Activated naive CD4-positive, alpha-beta T cell treated with anti-CD3 and anti-CD28 coated beads, Interleukin-2, amount 50 U/mL, for 24 hours (primary cell): ENCODE measurements around the gene DDT.
"Not testable (repeated sequence)": the region's sequence is repeated elsewhere in the genome, so short reads cannot be mapped to it uniquely, and the experiment has no call there.

Experiments
- H3K27ac Mint-ChIP-seq: one replicate; pipeline ENCODE4 v1.8.0; 2021; ENCODE audit warnings: mild to moderate bottlenecking, mixed read lengths
- H3K27me3 Mint-ChIP-seq: one replicate; pipeline ENCODE4 v1.8.0; 2021; ENCODE audit warnings: mixed read lengths
- H3K36me3 Mint-ChIP-seq: one replicate; pipeline ENCODE4 v1.8.0; 2021; ENCODE audit warnings: mixed read lengths
- H3K4me1 Mint-ChIP-seq: one replicate; pipeline ENCODE4 v1.8.0; 2021; ENCODE audit warnings: mixed read lengths
- H3K4me3 Mint-ChIP-seq: one replicate; pipeline ENCODE4 v1.8.0; 2021; ENCODE audit warnings: mild to moderate bottlenecking, mixed read lengths
- H3K9me3 Mint-ChIP-seq: one replicate; pipeline ENCODE4 v1.8.0; 2021; ENCODE audit warnings: mixed read lengths

Gene DDT

DNA sequence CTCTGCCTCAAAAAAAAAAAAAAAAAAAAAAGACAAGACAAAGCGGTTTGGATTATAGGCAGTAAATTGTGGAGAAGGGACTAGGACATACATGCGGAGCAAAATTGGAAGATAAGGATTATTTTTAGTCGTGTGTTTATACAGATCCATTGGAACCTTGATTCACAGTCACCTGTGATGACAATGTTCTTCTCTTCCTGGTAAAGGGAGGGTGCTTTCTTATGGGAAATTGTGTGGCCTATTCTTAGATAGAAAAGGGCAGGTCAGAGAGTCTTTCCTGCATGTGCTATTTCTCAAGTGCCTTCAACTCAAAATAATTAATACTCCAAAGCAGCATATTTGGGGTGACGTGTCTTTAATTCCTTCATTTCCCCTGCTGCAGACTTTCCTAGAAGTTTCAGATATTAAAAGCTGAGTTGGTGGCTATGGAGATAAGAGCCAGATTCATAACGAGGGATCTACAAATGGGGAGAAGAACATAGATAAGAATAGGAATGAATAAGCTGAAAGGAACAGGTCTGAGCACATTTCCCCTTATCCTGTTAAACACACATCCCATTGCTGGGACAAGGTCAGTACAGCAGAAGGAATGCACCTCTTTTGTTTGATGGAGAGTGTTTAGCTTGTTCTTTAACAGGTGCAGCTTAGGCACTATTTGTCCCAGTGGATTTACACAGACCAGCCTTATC lies 35.8 kb downstream of the DDT start:
- Mint-ChIP-seq H3K9me3 (no peaks in the 10 kb centered on the region), H3K36me3 (no peaks in the 10 kb centered on the region), H3K27ac (no peak overlapping the region), H3K27me3 (no peaks in the 10 kb centered on the region), H3K4me3 (no peak overlapping the region), H3K4me1 (no peaks in the 10 kb centered on the region)

DNA sequence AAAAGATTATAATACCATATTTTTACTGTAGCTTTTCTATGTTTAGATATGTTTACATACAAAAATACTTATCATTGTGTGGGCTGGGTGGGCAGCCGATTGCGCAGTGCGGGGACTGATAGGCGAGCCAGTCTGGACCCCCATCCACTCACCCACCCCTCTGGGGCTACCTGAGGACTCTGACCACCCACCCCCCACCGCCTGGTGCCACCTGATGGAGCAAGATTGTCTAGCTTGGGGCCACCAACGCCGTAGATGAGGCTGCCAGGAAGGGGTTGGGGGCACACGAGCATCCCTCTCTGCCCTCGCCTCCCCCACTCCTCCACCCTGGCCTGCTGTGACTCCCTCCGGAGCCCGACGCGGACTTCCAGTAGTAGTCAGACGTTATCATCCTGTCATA lies 47.7 kb downstream of the DDT start:
- H3K27me3 Mint-ChIP-seq, result peaks cover 1% of the 10 kb centered on the region
- H3K36me3 Mint-ChIP-seq, result peaks cover 2% of the 10 kb centered on the region
- H3K4me1 Mint-ChIP-seq, result no peaks in the 10 kb centered on the region
- no peaks in the 10 kb centered on the region for H3K9me3 Mint-ChIP-seq
- no peak overlapping the region for H3K4me3 Mint-ChIP-seq
- no peak overlapping the region for H3K27ac Mint-ChIP-seq

DNA sequence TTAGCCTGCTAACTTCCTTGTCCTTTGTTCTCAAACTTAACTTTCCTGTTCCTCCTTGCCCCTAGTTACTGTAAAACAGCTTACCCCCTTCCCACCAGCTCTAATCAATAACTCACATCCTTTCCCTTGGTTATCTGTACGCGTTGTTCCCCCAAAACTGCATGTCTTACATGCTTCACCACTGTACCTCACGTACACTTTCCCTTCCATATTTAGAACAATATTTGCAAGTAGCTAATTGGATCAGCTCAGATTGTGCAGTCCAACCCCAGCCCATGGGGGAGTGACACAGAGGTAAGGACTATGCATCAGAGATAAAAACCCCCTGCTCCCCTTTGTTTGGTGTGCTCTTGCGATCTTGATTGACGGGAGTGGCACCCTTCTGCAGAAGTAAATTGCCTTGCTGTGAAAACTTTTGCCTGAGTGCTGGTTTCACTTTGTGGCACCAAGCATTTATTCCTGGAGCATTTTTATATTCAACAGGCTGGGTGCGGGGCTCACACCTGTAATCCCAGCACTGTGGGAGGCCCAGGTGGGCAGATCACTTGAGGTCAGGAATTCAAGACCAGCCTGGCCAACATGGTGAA lies 49.1 kb downstream of the DDT start:
- H3K4me1 Mint-ChIP-seq, result no peaks in the 10 kb centered on the region
- H3K27me3 Mint-ChIP-seq, result peaks cover 1% of the 10 kb centered on the region
- no peak overlapping the region for H3K4me3 Mint-ChIP-seq
- no peaks in the 10 kb centered on the region for H3K36me3 Mint-ChIP-seq
- H3K27ac Mint-ChIP-seq, result no peak overlapping the region
- H3K9me3 Mint-ChIP-seq, result no peaks in the 10 kb centered on the region

DNA sequence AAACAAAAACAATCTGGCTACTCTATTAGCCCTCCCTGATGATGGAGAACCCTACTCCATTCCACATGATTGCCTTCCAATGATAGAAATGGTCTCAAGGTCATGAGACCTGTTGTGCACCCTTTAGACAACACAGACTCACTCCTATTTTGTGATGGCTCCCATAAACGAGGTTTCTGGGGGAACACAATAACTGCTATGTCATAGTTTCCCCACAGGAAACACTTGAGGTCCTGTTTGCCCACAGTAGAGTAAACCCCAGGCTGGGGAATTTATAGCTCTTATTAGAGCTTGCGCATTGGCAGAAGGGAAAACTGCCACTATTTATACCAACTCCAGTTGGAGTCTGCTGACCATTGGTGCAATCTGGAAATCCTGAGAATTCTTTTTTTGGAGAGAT lies 51.3 kb downstream of the DDT start:
- Mint-ChIP-seq H3K9me3 (no peaks in the 10 kb centered on the region), H3K27me3 (no peaks in the 10 kb centered on the region), H3K36me3 (no peaks in the 10 kb centered on the region), H3K27ac (no peak overlapping the region), H3K4me1 (no peaks in the 10 kb centered on the region), H3K4me3 (no peak overlapping the region)

DNA sequence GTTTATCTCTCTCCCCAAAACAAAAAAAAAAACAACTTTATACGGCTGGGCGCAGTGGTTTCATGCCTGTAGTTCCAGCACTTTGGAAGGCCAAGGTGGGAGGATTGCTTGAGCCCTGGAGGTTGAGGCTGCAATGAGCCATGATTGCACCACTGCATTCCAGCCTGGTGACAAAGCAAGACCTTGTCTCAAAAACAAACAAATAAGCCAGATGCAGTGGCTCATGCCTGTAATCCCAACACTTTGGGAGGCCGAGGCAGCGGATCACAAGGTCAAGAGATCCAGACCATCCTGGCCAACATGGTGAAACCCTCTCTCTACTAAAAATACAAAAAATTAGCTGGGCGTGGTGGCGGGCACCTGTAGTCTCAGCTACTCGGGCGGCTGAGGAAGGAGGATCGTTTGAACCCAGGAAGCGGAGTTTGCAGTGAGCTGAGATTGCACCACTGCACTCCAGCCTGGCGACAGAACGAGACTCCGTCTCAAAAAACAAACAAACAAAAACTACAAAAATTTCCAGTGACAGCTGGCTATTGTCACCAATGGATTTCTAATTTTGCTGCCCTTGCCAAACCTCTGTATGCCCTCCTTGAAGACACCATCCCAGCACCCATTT lies 52.5 kb downstream of the DDT start:
- H3K9me3 Mint-ChIP-seq, H3K4me3 Mint-ChIP-seq, H3K4me1 Mint-ChIP-seq, H3K36me3 Mint-ChIP-seq, H3K27ac Mint-ChIP-seq, H3K27me3 Mint-ChIP-seq: not testable (repeated sequence)
